ENCODE measurements around the gene HEATR3. TPM values are rescaled to one million over a fixed set of nuclear protein-coding genes. Genes with fewer than 3 reads are reported as not detected.
A peak's percentile ranks its signal among the peaks of the same experiment; 100 is the strongest.

The HEATR3 gene
- total and polyA plus RNA-seq, 2 of the 13 experiments (the other 11 are each of a cell fraction or from before 2014, with no cell fraction given) = 22.4 to 52.4 TPM

- TF ChIP-seq ZBTB20 (CRISPR knock-in tag; IDR thresholded peaks at IDR 0.05; ENCODE audit: borderline replicate concordance, low read depth) = peak; percentile 73
- TF ChIP-seq YEATS4 (CRISPR knock-in tag; IDR thresholded peaks at IDR 0.05; ENCODE audit: borderline replicate concordance) = peak; percentile 76
- TF ChIP-seq ZNF441 (CRISPR knock-in tag; IDR thresholded peaks at IDR 0.05; ENCODE audit: borderline replicate concordance) = no peak
- TF ChIP-seq SALL2 (CRISPR knock-in tag; IDR thresholded peaks at IDR 0.05) = no peak
- no peak for TF ChIP-seq ZNF574 (CRISPR knock-in tag; IDR thresholded peaks at IDR 0.05)
- TF ChIP-seq MXI1 (IDR thresholded peaks at IDR 0.05; ENCODE audit: borderline replicate concordance, low read depth, low read length) = no peak
- TF ChIP-seq TCF7 (IDR thresholded peaks at IDR 0.05; ENCODE audit: low read depth) = peak; percentile 73
- TF ChIP-seq, protein P1, sequence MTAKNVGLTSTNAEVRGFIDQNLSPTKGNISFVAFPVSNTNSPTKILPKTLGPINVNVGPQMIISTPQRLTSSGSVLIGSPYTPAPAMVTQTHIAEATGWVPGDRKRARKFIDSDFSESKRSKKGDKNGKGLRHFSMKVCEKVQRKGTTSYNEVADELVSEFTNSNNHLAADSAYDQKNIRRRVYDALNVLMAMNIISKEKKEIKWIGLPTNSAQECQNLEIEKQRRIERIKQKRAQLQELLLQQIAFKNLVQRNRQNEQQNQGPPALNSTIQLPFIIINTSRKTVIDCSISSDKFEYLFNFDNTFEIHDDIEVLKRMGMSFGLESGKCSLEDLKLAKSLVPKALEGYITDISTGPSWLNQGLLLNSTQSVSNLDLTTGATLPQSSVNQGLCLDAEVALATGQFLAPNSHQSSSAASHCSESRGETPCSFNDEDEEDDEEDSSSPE (CRISPR knock-in tag; IDR thresholded peaks at IDR 0.05) = no peak
- no peak for TF ChIP-seq MYNN (CRISPR knock-in tag; IDR thresholded peaks at IDR 0.05; ENCODE audit: low read depth)
- peak; percentile 83 for TF ChIP-seq ZNF503 (CRISPR knock-in tag; IDR thresholded peaks at IDR 0.05)
- no peak for TF ChIP-seq ZNF501 (CRISPR knock-in tag; IDR thresholded peaks at IDR 0.05)
- peak; percentile 89 for TF ChIP-seq NCOA2 (CRISPR knock-in tag; IDR thresholded peaks at IDR 0.05)
- 0 out of 2 replicates have a peak, but pooled peaks have one; percentile 48 for TF ChIP-seq ZFP1 (CRISPR knock-in tag; IDR thresholded peaks at IDR 0.05)
- peak; percentile 60; the same call in 1 of the 2 replicates for TF ChIP-seq PHF21A (CRISPR knock-in tag; IDR thresholded peaks at IDR 0.05)
- no peak for TF ChIP-seq POLR2A (IDR thresholded peaks at IDR 0.05; ENCODE audit: insufficient read depth in 1 of 2, low read depth in 2 of 2, low read length in 2 of 2)
- TF ChIP-seq, protein P2, sequence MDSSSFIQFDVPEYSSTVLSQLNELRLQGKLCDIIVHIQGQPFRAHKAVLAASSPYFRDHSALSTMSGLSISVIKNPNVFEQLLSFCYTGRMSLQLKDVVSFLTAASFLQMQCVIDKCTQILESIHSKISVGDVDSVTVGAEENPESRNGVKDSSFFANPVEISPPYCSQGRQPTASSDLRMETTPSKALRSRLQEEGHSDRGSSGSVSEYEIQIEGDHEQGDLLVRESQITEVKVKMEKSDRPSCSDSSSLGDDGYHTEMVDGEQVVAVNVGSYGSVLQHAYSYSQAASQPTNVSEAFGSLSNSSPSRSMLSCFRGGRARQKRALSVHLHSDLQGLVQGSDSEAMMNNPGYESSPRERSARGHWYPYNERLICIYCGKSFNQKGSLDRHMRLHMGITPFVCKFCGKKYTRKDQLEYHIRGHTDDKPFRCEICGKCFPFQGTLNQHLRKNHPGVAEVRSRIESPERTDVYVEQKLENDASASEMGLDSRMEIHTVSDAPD (CRISPR knock-in tag; IDR thresholded peaks at IDR 0.05) = peak; percentile 74; the same call in 1 of the 2 replicates
- no peak for TF ChIP-seq ZNF841 (CRISPR knock-in tag; IDR thresholded peaks at IDR 0.05; ENCODE audit: borderline replicate concordance)
- TF ChIP-seq TAF1 (CRISPR knock-in tag; IDR thresholded peaks at IDR 0.05) = no peak
- TF ChIP-seq MTA3 (CRISPR knock-in tag; IDR thresholded peaks at IDR 0.05) = no peak
- TF ChIP-seq ARNTL (CRISPR knock-in tag; IDR thresholded peaks at IDR 0.05) = peak; percentile 31; the same call in 1 of the 2 replicates
- peak; percentile 65 for TF ChIP-seq TEAD3 (CRISPR knock-in tag; optimal IDR thresholded peaks at IDR 0.05; ENCODE audit: borderline replicate concordance)
- no peak for TF ChIP-seq TBP (CRISPR knock-in tag; IDR thresholded peaks at IDR 0.05)
- peak; percentile 47; the same call in 1 of the 2 replicates for TF ChIP-seq MIER3 (CRISPR knock-in tag; IDR thresholded peaks at IDR 0.05; ENCODE audit: borderline replicate concordance)
- peak; percentile 51 for TF ChIP-seq RXRB (CRISPR knock-in tag; IDR thresholded peaks at IDR 0.05; ENCODE audit: borderline replicate concordance)
- no peak for TF ChIP-seq ZSCAN31 (CRISPR knock-in tag; IDR thresholded peaks at IDR 0.05; ENCODE audit: low read depth)
- 0 out of 2 replicates have a peak, but pooled peaks have one; percentile 20 for TF ChIP-seq ZNF629 (CRISPR knock-in tag; conservative IDR thresholded peaks at IDR 0.05)
Observed at GRCh38 chr16:50035468-50035992, 30.2 kb upstream of the HEATR3 start (continued).

Measured in HepG2 (cell line).